ENCODE measurements around the gene TADA1. TPM values are rescaled to one million over a fixed set of nuclear protein-coding genes. Genes with fewer than 3 reads are reported as not detected.

Gene TADA1
- total and polyA plus RNA-seq, 2 donors (not counting 1 experiment from before 2014, with no cell fraction given): 12.9 to 13.2 TPM

GRCh38 chr1:166907763-166908162, 31.7 kb upstream of the TADA1 start:
- H2AFZ ChIP-seq (ENCODE audit: low read length): no peak overlapping the region
- H4K20me1 ChIP-seq (ENCODE audit: control insufficient read depth, extremely low read depth, insufficient read depth, low read length): no peaks in the 10 kb centered on the region
- H3K4me3 ChIP-seq (replicated peaks in 1 of 4; ENCODE audit: control extremely low read depth in 1 of 4, insufficient read depth in 1 of 4, low read depth in 3 of 4, low read length in 4 of 4): no peak overlapping the region
- no peak for DNase-seq (ENCODE audit: low read depth in 2 of 2)
- no peak overlapping the region for H3K9ac ChIP-seq (ENCODE audit: insufficient read depth, low read length)
- no peak overlapping the region for H3K4me2 ChIP-seq (ENCODE audit: extremely low read depth, insufficient read depth, low read length)
- H3K27ac ChIP-seq (ENCODE audit: insufficient read depth, low read length): no peak overlapping the region
- H3K4me1 ChIP-seq (ENCODE audit: control insufficient read depth, extremely low read depth, insufficient read depth, low read length): no peaks in the 10 kb centered on the region
- no peak for TF ChIP-seq EZH2 (IDR thresholded peaks at IDR 0.05; ENCODE audit: low read length, missing control alignments)
- TF ChIP-seq CTCF (conservative IDR thresholded peaks at IDR 0.05 in 1 of 2, IDR thresholded peaks at IDR 0.05 in 1 of 2; ENCODE audit: low read depth in 1 of 2, low read length in 2 of 2): no peak
- no peaks in the 10 kb centered on the region for H3K36me3 ChIP-seq (ENCODE audit: control insufficient read depth, insufficient read depth, low read length)
- no peaks in the 10 kb centered on the region for H3K79me2 ChIP-seq (ENCODE audit: control insufficient read depth, insufficient read depth, low read length)
- peaks cover 2% of the 10 kb centered on the region for H3K27me3 ChIP-seq (ENCODE audit: control insufficient read depth, insufficient read depth, low read length)
- H3K9me3 ChIP-seq (ENCODE audit: control insufficient read depth, insufficient read depth, low read depth, low read length): no peaks in the 10 kb centered on the region

DNA sequence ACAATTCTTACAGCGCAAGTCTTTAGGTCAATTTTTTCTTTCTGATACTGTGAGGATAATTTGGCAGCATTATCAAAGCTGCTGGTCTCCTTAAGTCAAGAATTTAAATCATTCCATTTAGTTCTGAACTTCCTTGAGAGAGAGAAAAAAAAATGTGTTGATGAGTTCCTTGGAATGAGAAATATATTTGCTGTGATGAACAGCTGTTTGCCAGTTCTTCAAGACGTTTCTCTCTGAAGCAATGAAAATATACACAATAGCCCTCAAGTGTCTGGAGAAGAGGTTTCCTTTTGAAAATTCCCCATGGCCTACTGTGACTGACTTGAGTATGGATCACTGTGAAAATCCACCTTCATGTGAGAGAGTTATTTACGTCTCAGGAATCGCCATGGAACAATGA, 31.0 kb upstream of the TADA1 start:
- H3K4me3 ChIP-seq (replicated peaks in 1 of 4; ENCODE audit: control extremely low read depth in 1 of 4, insufficient read depth in 1 of 4, low read depth in 3 of 4, low read length in 4 of 4): no peak overlapping the region
- no peaks in the 10 kb centered on the region for H3K79me2 ChIP-seq (ENCODE audit: control insufficient read depth, insufficient read depth, low read length)
- H4K20me1 ChIP-seq (ENCODE audit: control insufficient read depth, extremely low read depth, insufficient read depth, low read length): no peaks in the 10 kb centered on the region
- no peaks in the 10 kb centered on the region for H3K9me3 ChIP-seq (ENCODE audit: control insufficient read depth, insufficient read depth, low read depth, low read length)
- no peak overlapping the region for H3K4me2 ChIP-seq (ENCODE audit: extremely low read depth, insufficient read depth, low read length)
- no peak overlapping the region for H3K9ac ChIP-seq (ENCODE audit: insufficient read depth, low read length)
- no peak for DNase-seq (ENCODE audit: low read depth in 2 of 2)
- H2AFZ ChIP-seq (ENCODE audit: low read length): no peak overlapping the region
- H3K4me1 ChIP-seq (ENCODE audit: control insufficient read depth, extremely low read depth, insufficient read depth, low read length): no peaks in the 10 kb centered on the region
- H3K27me3 ChIP-seq (ENCODE audit: control insufficient read depth, insufficient read depth, low read length): no peaks in the 10 kb centered on the region
- H3K27ac ChIP-seq (ENCODE audit: insufficient read depth, low read length): no peak overlapping the region
- TF ChIP-seq CTCF (conservative IDR thresholded peaks at IDR 0.05 in 1 of 2, IDR thresholded peaks at IDR 0.05 in 1 of 2; ENCODE audit: low read depth in 1 of 2, low read length in 2 of 2) (no peak), EZH2 (IDR thresholded peaks at IDR 0.05; ENCODE audit: low read length, missing control alignments) (no peak)
- no peaks in the 10 kb centered on the region for H3K36me3 ChIP-seq (ENCODE audit: control insufficient read depth, insufficient read depth, low read length)

DNA sequence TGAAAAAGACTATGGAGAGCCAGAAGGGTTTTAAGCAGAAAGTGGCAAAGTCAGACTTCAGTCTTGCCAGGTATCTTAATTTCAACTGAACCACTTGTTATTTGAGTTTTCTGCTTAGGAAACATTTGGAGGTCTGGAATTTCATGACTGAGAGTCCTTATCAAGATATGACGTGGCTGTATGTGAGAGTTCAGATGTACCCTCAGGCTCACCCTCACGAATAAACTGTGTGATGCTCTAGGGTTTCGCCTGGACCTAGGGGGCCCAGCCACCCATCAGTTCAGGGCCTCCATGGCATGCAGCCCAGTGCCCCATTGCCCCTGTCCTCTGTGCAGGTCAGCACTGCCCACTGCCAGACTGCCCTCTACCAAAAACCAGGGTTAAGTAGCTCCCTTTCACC, 30.6 kb upstream of the TADA1 start:
- Histone ChIP-seq H4K20me1 (ENCODE audit: control insufficient read depth, extremely low read depth, insufficient read depth, low read length) (no peaks in the 10 kb centered on the region), H3K27ac (ENCODE audit: insufficient read depth, low read length) (no peak overlapping the region), H3K36me3 (ENCODE audit: control insufficient read depth, insufficient read depth, low read length) (no peaks in the 10 kb centered on the region), H3K79me2 (ENCODE audit: control insufficient read depth, insufficient read depth, low read length) (no peaks in the 10 kb centered on the region), H3K4me1 (ENCODE audit: control insufficient read depth, extremely low read depth, insufficient read depth, low read length) (no peaks in the 10 kb centered on the region), H3K27me3 (ENCODE audit: control insufficient read depth, insufficient read depth, low read length) (no peaks in the 10 kb centered on the region), H3K9me3 (ENCODE audit: control insufficient read depth, insufficient read depth, low read depth, low read length) (no peaks in the 10 kb centered on the region), H3K4me2 (ENCODE audit: extremely low read depth, insufficient read depth, low read length) (no peak overlapping the region), H3K4me3 (replicated peaks in 1 of 4; ENCODE audit: control extremely low read depth in 1 of 4, insufficient read depth in 1 of 4, low read depth in 3 of 4, low read length in 4 of 4) (no peak overlapping the region), H3K9ac (ENCODE audit: insufficient read depth, low read length) (no peak overlapping the region), H2AFZ (ENCODE audit: low read length) (no peak overlapping the region)
- no peak for TF ChIP-seq EZH2 (IDR thresholded peaks at IDR 0.05; ENCODE audit: low read length, missing control alignments)
- no peak for TF ChIP-seq CTCF (conservative IDR thresholded peaks at IDR 0.05 in 1 of 2, IDR thresholded peaks at IDR 0.05 in 1 of 2; ENCODE audit: low read depth in 1 of 2, low read length in 2 of 2)
- peak in 1 of 2 donors; percentile 42 for DNase-seq (ENCODE audit: low read depth in 2 of 2)

Measured in fibroblast of lung (primary cell).